HepG2 (cell line): Measurements from ENCODE around the gene TCF3. TPM values are rescaled to one million over a fixed set of nuclear protein-coding genes. Genes with fewer than 3 reads are reported as not detected.

Source experiments
- ATAC-seq: fragments of 200-7000 bp; cut with Tn5 transposase; 3 replicates; pipeline ENCODE4 v1.9.1; 2020; ENCODE audit warnings: mild to moderate bottlenecking, moderate library complexity
- BruUV-seq: library from RNA; stranded (reverse); fragments of 400-500 nt; replicated peaks from 2 replicates; lab custom pipeline; 2021; lab: Mats Ljungman, UMichigan
- CTCF ChIA-PET: fragments of 300-600 bp; formaldehyde crosslinking; extraction: SDS; loops from one replicate; lab custom pipeline; 2021; ENCODE audit warnings: low total read pairs, inconsistent platforms, low intra/inter-chr PET ratio; lab: Yijun Ruan, JAX
- POLR2A ChIA-PET: fragments of 350-600 bp; sonication (Branson Sonifier 250); formaldehyde crosslinking; loops from one replicate; lab custom pipeline; 2020; ENCODE audit warnings: antibody characterized with exemption, inconsistent platforms; lab: Yijun Ruan, JAX
- DNase-seq: peaks from one replicate; pipeline ENCODE4 v3.0.0-alpha.2; 2015; ENCODE audit warnings: low spot score
- FAIRE-seq: peaks from 3 replicates; lab custom pipeline; 2011; peaks lifted over from hg19 to GRCh38; lab: Jason Lieb, UNC
- H2AFZ ChIP-seq: one replicate; pipeline ENCODE4 v1.6.1; 2011; ENCODE audit warnings: low read length, inconsistent platforms
- H3K27ac ChIP-seq: fragments of 300-600 bp; 3 replicates; pipeline ENCODE4 v1.8.0; 2011; ENCODE audit warnings: mixed run types, mild to moderate bottlenecking, mixed read lengths, low read length, inconsistent platforms; ENCODE audit not compliant: insufficient read depth; ENCODE audit errors: extremely low read length
- H3K27me3 ChIP-seq, 2 experiments: fragments of 200-600 bp in 1 of 2; 2 replicates in 1 of 2; 3 replicates in 1 of 2; pipeline versions ENCODE4 v1.6.0 to v1.8.0; 2011; ENCODE audit warnings: low read length in 2 of 2, mild to moderate bottlenecking in 2 of 2, moderate library complexity in 2 of 2, inconsistent platforms in 1 of 2; ENCODE audit not compliant: insufficient read depth in 2 of 2, control insufficient read depth in 1 of 2
- H3K36me3 ChIP-seq, 2 experiments: fragments of 200-600 bp in 1 of 2; replicated peaks in 1 of 2; 2 replicates in 1 of 2; 3 replicates in 1 of 2; pipeline versions ENCODE4 v1.5.1 to v1.8.0; 2011; ENCODE audit warnings: low read length in 2 of 2, inconsistent platforms in 1 of 2; ENCODE audit not compliant: insufficient read depth in 2 of 2, control insufficient read depth in 1 of 2
- H3K4me1 ChIP-seq: 2 replicates; pipeline ENCODE4 v1.5.1; 2012; ENCODE audit warnings: low read length, inconsistent platforms; ENCODE audit not compliant: insufficient read depth
- H3K4me2 ChIP-seq: 2 replicates; pipeline ENCODE4 v1.6.0; 2011; ENCODE audit warnings: low read depth, low read length, inconsistent platforms
- H3K4me3 ChIP-seq, 3 experiments: fragments of 200-600 bp in 1 of 3; sonication (generic), shearing (Covaris generic) in 1 of 3; replicated peaks in 1 of 3; 2 replicates each; pipeline ENCODE4 v1.5.1; 2011 to 2016; ENCODE audit warnings: low read length in 3 of 3, inconsistent platforms in 2 of 3, low read depth in 2 of 3, mild to moderate bottlenecking in 2 of 3, control low read depth in 1 of 3, mixed read lengths in 1 of 3; ENCODE audit not compliant: insufficient read depth in 1 of 3
- H3K79me2 ChIP-seq: one replicate; pipeline ENCODE4 v1.6.1; 2011; ENCODE audit warnings: low read length, inconsistent platforms; ENCODE audit not compliant: insufficient read depth
- H3K9ac ChIP-seq: 2 replicates; pipeline ENCODE4 v1.6.0; 2011; ENCODE audit warnings: mild to moderate bottlenecking, low read depth, low read length, inconsistent platforms; ENCODE audit not compliant: insufficient read depth
- H3K9me3 ChIP-seq: 2 replicates; pipeline ENCODE4 v1.5.1; 2012; ENCODE audit warnings: mild to moderate bottlenecking, low read length
- H4K20me1 ChIP-seq: 2 replicates; pipeline ENCODE4 v1.6.0; 2011; ENCODE audit warnings: inconsistent platforms, mild to moderate bottlenecking, low read length, moderate library complexity; ENCODE audit not compliant: insufficient read depth
- FOSL1 ChIP-seq: sonication (generic); formaldehyde crosslinking; IDR thresholded peaks from 2 replicates; pipeline ENCODE4 v1.9.0; 2021; ENCODE audit warnings: missing genetic modification reagents, borderline replicate concordance
- FOXK2 ChIP-seq: fragments of 450-650 bp; IDR thresholded peaks from 2 replicates; pipeline ENCODE4 v1.6.1; 2016
- PLRG1 ChIP-seq: fragments of 450-650 bp; conservative IDR thresholded peaks from 2 replicates; pipeline ENCODE4 v1.6.1; 2016
- PRPF4 ChIP-seq: fragments of 200-400 bp; formaldehyde crosslinking; IDR thresholded peaks from 2 replicates; pipeline ENCODE4 v1.6.1; 2016; ENCODE audit warnings: low read length, low read depth; ENCODE audit not compliant: poor library complexity, severe bottlenecking
- RFX1 ChIP-seq: fragments of 450-650 bp; IDR thresholded peaks from 2 replicates; pipeline ENCODE4 v1.6.1; 2017
- ZNF567 ChIP-seq: sonication (generic); formaldehyde crosslinking; IDR thresholded peaks from 2 replicates; pipeline ENCODE4 v1.8.1; 2023; ENCODE audit warnings: mild to moderate bottlenecking, missing genetic modification reagents, borderline replicate concordance
- WGBS: methylation state at CpG from one replicate; pipeline ENCODE4 v1.1.6; 2017; ENCODE audit warnings: low lambda C conversion rate; 5-methylcytosine and 5-hydroxymethylcytosine counted together
- in situ Hi-C: cut with HindIII; loops from 2 replicates; pipeline ENCODE4 v1.10.0; 2017; ENCODE audit warnings: low pct_unique_long_range_greater_than_20kb; ENCODE audit not compliant: extremely low pct_ligation_motif_present
- intact Hi-C: fragments of 100-400 bp; cut with micrococcal nuclease; formaldehyde crosslinking; loops from one replicate; pipeline ENCODE4 v1.10.0; 2022; ENCODE audit not compliant: unreplicated experiment
- polyA plus RNA-seq, 8 experiments: library from polyadenylated mRNA; depleted of rRNA in 3 of 8; stranded (reverse) in 7 of 8; unstranded in 1 of 8; fragments of >200 nt; fragmentation: Illumina TruSeq in 4 of 8; extraction: Trizol in 4 of 8; gene quantifications; 2 replicates each; pipeline versions ENCODE4 v1.2.1 to v1.2.3, GENCODE V29; 2011 to 2016; ENCODE audit warnings: low read depth in 4 of 8, missing spikeins in 1 of 8, mixed read lengths in 1 of 8; ENCODE audit not compliant: insufficient read depth in 1 of 8
- total RNA-seq, 5 experiments: library from RNA; depleted of rRNA; stranded (reverse); fragments of >200 nt; fragmentation: Illumina TruSeq; extraction: Trizol; gene quantifications; 2 replicates each; pipeline ENCODE4 v1.2.3, GENCODE V29; 2016; ENCODE audit warnings: low read depth in 1 of 5

The TCF3 gene
- total and polyA plus RNA-seq, 2 of the 13 experiments (the other 11 are each of a cell fraction or from before 2014, with no cell fraction given): 51.4 to 53.2 TPM

DNA sequence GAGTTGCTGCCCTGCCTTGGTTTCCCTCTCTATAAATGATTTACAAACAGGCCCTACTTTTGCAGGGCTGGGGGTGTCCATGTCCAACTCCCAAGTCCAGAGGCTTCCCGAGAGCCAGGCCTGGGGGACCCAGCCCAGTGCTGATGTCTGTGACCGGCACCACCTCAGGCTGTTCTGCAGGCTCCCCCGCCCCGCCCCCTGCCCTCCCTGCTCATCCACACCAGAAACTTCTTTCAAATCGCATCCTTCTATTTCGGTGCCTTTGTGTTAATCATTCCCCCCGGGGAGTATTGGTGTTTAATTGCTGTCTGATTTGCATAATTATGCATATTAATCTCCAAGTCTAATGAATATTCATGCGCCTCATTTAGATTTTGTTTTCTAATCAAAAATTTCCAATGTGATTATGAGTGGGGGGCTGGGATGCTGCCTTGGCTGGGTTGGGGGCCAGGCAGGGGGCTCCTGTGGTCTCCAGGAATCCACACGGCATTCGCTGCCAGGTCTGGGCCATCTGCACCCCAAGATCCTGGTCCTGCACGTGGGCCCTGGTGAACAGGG lies 19.1 kb downstream of the TCF3 start:
- H3K9me3 ChIP-seq: no peaks in the 10 kb centered on the region
- H3K4me3 ChIP-seq: no peak overlapping the region
- H3K79me2 ChIP-seq: peaks cover 13% of the 10 kb centered on the region
- H3K4me2 ChIP-seq: no peak overlapping the region
- TF ChIP-seq PRPF4: no peak
- TF ChIP-seq ZNF567 (CRISPR knock-in tag): no peak
- TF ChIP-seq PLRG1: no peak
- no peak for TF ChIP-seq FOSL1 (CRISPR knock-in tag)
- no peak for TF ChIP-seq RFX1
- TF ChIP-seq, all 625 proteins: peak for 0
- 95% methylated on average over 9 of the region's 11 CpGs for WGBS
- in situ Hi-C loops (no loop called here), intact Hi-C loops (no loop called here)
- H3K27ac ChIP-seq: no peak overlapping the region
- ChIA-PET CTCF (no interaction called here), POLR2A (no interaction called here)
- 0 out of 2 replicates have a peak, but pooled peaks cover 11% of the 10 kb centered on the region for H3K4me1 ChIP-seq
- H2AFZ ChIP-seq: no peak overlapping the region
- DNase-seq: no peak
- peaks cover 6 to 35% of the 10 kb centered on the region in 2 experiments; a peak in 4 of 5 replicates for H3K36me3 ChIP-seq
- H3K27me3 ChIP-seq: no peaks in the 10 kb centered on the region
- BruUV-seq: no TSS peak
- no peaks in the 10 kb centered on the region for H4K20me1 ChIP-seq
- ATAC-seq: no peak
- H3K9ac ChIP-seq: no peak overlapping the region
- no peak for FAIRE-seq

DNA sequence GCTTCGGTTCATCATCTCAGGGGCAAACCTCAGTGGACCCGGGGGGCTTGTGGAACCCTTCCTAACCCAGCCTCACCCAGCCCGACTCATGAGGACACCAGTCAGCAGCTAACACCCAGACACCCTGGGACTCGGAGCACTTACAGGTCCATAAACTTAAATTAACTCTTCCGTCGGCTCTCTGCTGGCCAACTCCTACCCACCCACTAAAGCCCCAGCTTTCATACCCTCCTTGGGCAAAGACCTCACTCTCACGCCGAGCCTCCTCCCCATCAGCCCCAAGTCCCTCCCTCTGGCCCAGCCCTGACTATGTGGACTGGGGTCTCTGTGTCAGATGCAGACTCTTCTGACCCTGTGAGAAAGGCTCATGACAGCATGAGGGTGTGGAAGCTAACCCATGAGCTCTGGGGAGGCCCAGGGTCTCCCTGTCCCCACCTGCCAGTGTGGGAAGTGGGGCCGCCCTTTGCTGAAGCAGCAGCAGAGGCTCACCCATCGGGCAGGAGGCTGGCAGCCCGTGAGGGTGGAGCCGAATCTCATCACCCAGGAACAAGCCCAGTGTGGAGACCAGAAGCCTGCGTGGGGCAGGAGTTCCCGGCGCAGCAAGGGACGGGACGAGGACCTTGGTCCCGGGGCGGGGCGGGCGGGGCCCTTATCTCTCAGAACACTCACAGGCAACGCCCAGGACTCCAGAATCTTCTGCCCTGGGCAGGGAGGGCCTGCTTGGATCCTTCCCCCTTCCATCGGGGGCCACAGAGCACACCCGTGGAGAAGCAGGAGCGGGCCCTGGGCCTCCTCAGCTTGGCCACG lies 19.8 kb downstream of the TCF3 start:
- DNase-seq (no peak), ATAC-seq (no peak; the same call in 2 of the 3 replicates), FAIRE-seq (no peak)
- intact Hi-C loops: no loop called here
- WGBS: 86% methylated on average over 13 of the region's 26 CpGs
- Histone ChIP-seq H4K20me1 (no peaks in the 10 kb centered on the region), H2AFZ (no peak overlapping the region), H3K9ac (no peak overlapping the region), H3K4me3 (no peak overlapping the region), H3K4me1 (0 out of 2 replicates have a peak, but pooled peaks cover 11% of the 10 kb centered on the region), H3K4me2 (no peak overlapping the region), H3K27me3 (no peaks in the 10 kb centered on the region), H3K27ac (no peak overlapping the region), H3K36me3 (peaks cover 6 to 30% of the 10 kb centered on the region in 2 experiments; a peak in 4 of 5 replicates), H3K79me2 (peaks cover 7% of the 10 kb centered on the region), H3K9me3 (no peaks in the 10 kb centered on the region)
- in situ Hi-C loops: no loop called here
- no peak for TF ChIP-seq FOXK2
- CTCF ChIA-PET: no interaction called here
- POLR2A ChIA-PET: no interaction called here
- BruUV-seq: no TSS peak
